CD14-positive monocyte (primary cell): Measurements from ENCODE around the gene SORBS2. TPM values are rescaled to one million over a fixed set of nuclear protein-coding genes. Genes with fewer than 3 reads are reported as not detected.

Experiments
- DNase-seq, 3 donors: peaks; one replicate each; pipeline ENCODE4 v3.0.0-alpha.2; 2011 to 2022
- H2AFZ ChIP-seq: 2 replicates; pipeline ENCODE4 v1.6.0; 2012; ENCODE audit warnings: mild to moderate bottlenecking, low read depth, low read length, inconsistent platforms; ENCODE audit not compliant: insufficient read depth, poor library complexity, severe bottlenecking
- H3K27ac ChIP-seq, 2 donors: 1 replicate in 1 of 2; 2 replicates in 1 of 2; pipeline ENCODE4 v1.5.1; 2012 to 2013; ENCODE audit warnings: low read length in 2 of 2, control low read depth in 1 of 2, inconsistent platforms in 1 of 2, low read depth in 1 of 2, mild to moderate bottlenecking in 1 of 2
- H3K27me3 ChIP-seq, 2 donors: one replicate each; pipeline versions ENCODE4 v1.6.0 to v1.6.1; 2011 to 2013; ENCODE audit warnings: low read length in 2 of 2; ENCODE audit not compliant: control insufficient read depth in 2 of 2, insufficient read depth in 2 of 2
- H3K36me3 ChIP-seq, 2 donors: replicated peaks in 1 of 2; 1 replicate in 1 of 2; 2 replicates in 1 of 2; pipeline versions ENCODE4 v1.5.1 to v1.6.1; 2012 to 2013; ENCODE audit warnings: low read length in 2 of 2, control low read depth in 1 of 2, inconsistent platforms in 1 of 2, mild to moderate bottlenecking in 1 of 2; ENCODE audit not compliant: insufficient read depth in 2 of 2, control insufficient read depth in 1 of 2
- H3K4me1 ChIP-seq, 2 donors: 1 replicate in 1 of 2; 2 replicates in 1 of 2; pipeline versions ENCODE4 v1.5.1 to v1.6.1; 2012 to 2013; ENCODE audit warnings: low read length in 2 of 2, control low read depth in 1 of 2, inconsistent platforms in 1 of 2, mild to moderate bottlenecking in 1 of 2, moderate library complexity in 1 of 2; ENCODE audit not compliant: insufficient read depth in 2 of 2, control insufficient read depth in 1 of 2
- H3K4me2 ChIP-seq: replicated peaks from 2 replicates; pipeline ENCODE3; 2012; ENCODE audit warnings: low read length, moderate library complexity, mild to moderate bottlenecking; ENCODE audit not compliant: poor library complexity, severe bottlenecking; ENCODE audit errors: extremely low read depth
- H3K4me3 ChIP-seq, 3 experiments: fragments of 200-600 bp in 1 of 3; sonication (generic) in 1 of 3; replicated peaks in 1 of 3; 1 replicate in 2 of 3; 2 replicates in 1 of 3; pipeline ENCODE4 v1.5.1; 2011 to 2013; ENCODE audit warnings: low read length in 3 of 3, mild to moderate bottlenecking in 3 of 3, control low read depth in 2 of 3, low read depth in 2 of 3, inconsistent platforms in 1 of 3, moderate library complexity in 1 of 3
- H3K79me2 ChIP-seq: 2 replicates; pipeline ENCODE4 v1.6.0; 2012; ENCODE audit warnings: mild to moderate bottlenecking, control low read depth, inconsistent platforms, low read length, moderate library complexity; ENCODE audit not compliant: insufficient read depth
- H3K9ac ChIP-seq: 2 replicates; pipeline ENCODE4 v1.6.0; 2017; ENCODE audit warnings: low read length, mild to moderate bottlenecking; ENCODE audit not compliant: insufficient read depth, poor library complexity, severe bottlenecking
- H3K9me3 ChIP-seq, 2 donors: replicated peaks in 1 of 2; 1 replicate in 1 of 2; 2 replicates in 1 of 2; pipeline versions ENCODE4 v1.5.1 to v1.6.1; 2012 to 2013; ENCODE audit warnings: low read length in 2 of 2, control low read depth in 1 of 2; ENCODE audit not compliant: control insufficient read depth in 1 of 2, insufficient read depth in 1 of 2
- H4K20me1 ChIP-seq: 2 replicates; pipeline ENCODE4 v1.6.0; 2012; ENCODE audit warnings: mild to moderate bottlenecking, low read length, control low read depth, moderate library complexity; ENCODE audit not compliant: insufficient read depth
- H3K27ac Mint-ChIP-seq, 7 donors: one replicate each; pipeline ENCODE4 v1.8.0; 2020; ENCODE audit warnings: mild to moderate bottlenecking in 7 of 7, mixed read lengths in 7 of 7, moderate library complexity in 6 of 7, inconsistent platforms in 2 of 7
- H3K27me3 Mint-ChIP-seq, 3 donors: one replicate each; pipeline ENCODE4 v1.8.0; 2021 to 2022; ENCODE audit warnings: low read depth in 3 of 3, mild to moderate bottlenecking in 3 of 3, mixed read lengths in 3 of 3, moderate library complexity in 3 of 3, inconsistent platforms in 1 of 3
- H3K36me3 Mint-ChIP-seq, 2 donors: one replicate each; pipeline ENCODE4 v1.8.0; 2020; ENCODE audit warnings: mixed read lengths in 2 of 2, inconsistent platforms in 1 of 2, mild to moderate bottlenecking in 1 of 2
- H3K4me1 Mint-ChIP-seq: one replicate; pipeline ENCODE4 v1.8.0; 2020; ENCODE audit warnings: mild to moderate bottlenecking, mixed read lengths
- H3K4me3 Mint-ChIP-seq, 2 donors: one replicate each; pipeline ENCODE4 v1.8.0; 2020; ENCODE audit warnings: mild to moderate bottlenecking in 2 of 2, mixed read lengths in 2 of 2, moderate library complexity in 1 of 2
- H3K9me3 Mint-ChIP-seq, 7 donors: one replicate each; pipeline ENCODE4 v1.8.0; 2020 to 2022; ENCODE audit warnings: mixed read lengths in 7 of 7, mild to moderate bottlenecking in 6 of 7, moderate library complexity in 6 of 7, inconsistent platforms in 2 of 7
- WGBS: methylation state at CpG from one replicate; pipeline ENCODE4 v1.1.5; 2013; ENCODE audit warnings: missing lambda C conversion rate; ENCODE audit not compliant: insufficient coverage; 5-methylcytosine and 5-hydroxymethylcytosine counted together
- intact Hi-C, 2 donors: fragments of 100-400 bp; cut with micrococcal nuclease; formaldehyde crosslinking; loops; one replicate each; pipeline versions ENCODE4 v1.15.0 to v1.15.1; 2023
- polyA plus RNA-seq, 3 donors: library from polyadenylated mRNA; depleted of rRNA in 1 of 3; unstranded in 2 of 3; stranded (reverse) in 1 of 3; fragments of 300-500 nt in 2 of 3; fragments of >200 nt in 1 of 3; fragmentation: Illumina TruSeq in 2 of 3; gene quantifications; 1 replicate in 2 of 3; 2 replicates in 1 of 3; pipeline ENCODE4 v1.2.3, GENCODE V29; 2012 to 2021
- TF ChIP-seq, protein P1 (sequence below): fragments of 200-600 bp; IDR thresholded peaks from one replicate; pipeline ENCODE4 v1.8.0; 2022; ENCODE audit warnings: antibody characterized with exemption, mild to moderate bottlenecking

The SORBS2 gene
- polyA plus RNA-seq, 3 donors, result not detected

DNA sequence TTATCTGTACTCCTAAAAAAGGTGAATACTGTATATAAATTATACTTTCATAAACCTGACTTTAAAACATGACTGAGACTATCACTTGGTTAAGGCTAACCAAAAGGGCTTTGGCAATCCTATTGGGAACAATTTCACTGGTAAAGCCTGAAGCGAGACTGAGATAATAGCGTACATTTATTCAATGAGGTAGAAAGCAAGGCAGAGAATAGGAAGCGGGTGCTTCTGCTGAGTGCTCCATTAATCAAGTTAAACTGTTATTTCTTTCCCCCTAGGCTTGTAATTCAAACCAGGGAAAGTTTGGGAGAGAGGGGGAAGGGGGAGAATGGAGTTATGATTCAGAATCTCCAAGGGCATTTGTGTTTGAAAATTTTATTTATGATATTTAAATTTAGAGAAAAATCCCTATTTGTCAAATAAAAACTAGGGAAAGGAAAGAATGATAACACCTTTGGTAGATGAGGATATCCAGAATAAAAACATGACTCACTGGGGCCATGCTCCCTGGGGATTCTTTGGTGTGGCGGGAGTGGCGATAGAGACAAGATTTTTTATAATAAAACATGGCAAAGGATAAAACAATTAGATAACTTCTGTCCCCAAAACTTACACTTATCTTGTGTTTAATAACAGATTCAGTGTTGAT is 34.6 kb upstream of the SORBS2 start:
- Mint-ChIP-seq H3K4me3 (no peak overlapping the region), H3K27ac (no peak overlapping the region), H3K4me1 (no peaks in the 10 kb centered on the region), H3K36me3 (no peaks in the 10 kb centered on the region), H3K9me3 (peaks cover 0 to 9% (median 2%) of the 10 kb centered on the region in 7 donors), H3K27me3 (peaks cover 0 to 1% (median 0%) of the 10 kb centered on the region in 3 donors)
- TF ChIP-seq, protein P1, sequence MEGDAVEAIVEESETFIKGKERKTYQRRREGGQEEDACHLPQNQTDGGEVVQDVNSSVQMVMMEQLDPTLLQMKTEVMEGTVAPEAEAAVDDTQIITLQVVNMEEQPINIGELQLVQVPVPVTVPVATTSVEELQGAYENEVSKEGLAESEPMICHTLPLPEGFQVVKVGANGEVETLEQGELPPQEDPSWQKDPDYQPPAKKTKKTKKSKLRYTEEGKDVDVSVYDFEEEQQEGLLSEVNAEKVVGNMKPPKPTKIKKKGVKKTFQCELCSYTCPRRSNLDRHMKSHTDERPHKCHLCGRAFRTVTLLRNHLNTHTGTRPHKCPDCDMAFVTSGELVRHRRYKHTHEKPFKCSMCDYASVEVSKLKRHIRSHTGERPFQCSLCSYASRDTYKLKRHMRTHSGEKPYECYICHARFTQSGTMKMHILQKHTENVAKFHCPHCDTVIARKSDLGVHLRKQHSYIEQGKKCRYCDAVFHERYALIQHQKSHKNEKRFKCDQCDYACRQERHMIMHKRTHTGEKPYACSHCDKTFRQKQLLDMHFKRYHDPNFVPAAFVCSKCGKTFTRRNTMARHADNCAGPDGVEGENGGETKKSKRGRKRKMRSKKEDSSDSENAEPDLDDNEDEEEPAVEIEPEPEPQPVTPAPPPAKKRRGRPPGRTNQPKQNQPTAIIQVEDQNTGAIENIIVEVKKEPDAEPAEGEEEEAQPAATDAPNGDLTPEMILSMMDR, result no peak
- H3K9ac ChIP-seq, result no peak overlapping the region
- WGBS, result no CpG with 5 or more reads among the region's 5 CpGs
- H3K4me2 ChIP-seq, result no peak overlapping the region
- H4K20me1 ChIP-seq, result no peaks in the 10 kb centered on the region
- no peak for DNase-seq
- H3K27ac ChIP-seq, result no peak overlapping the region
- intact Hi-C loops, result no loop called here
- peaks cover 0 to 4% of the 10 kb centered on the region in 2 donors for H3K9me3 ChIP-seq
- no peaks in the 10 kb centered on the region for H3K27me3 ChIP-seq
- no peaks in the 10 kb centered on the region for H3K4me1 ChIP-seq
- H3K36me3 ChIP-seq, result no peaks in the 10 kb centered on the region
- H3K4me3 ChIP-seq, result no peak overlapping the region
- no peak overlapping the region for H2AFZ ChIP-seq
- H3K79me2 ChIP-seq, result no peaks in the 10 kb centered on the region

- Histone ChIP-seq H3K4me1 (no peaks in the 10 kb centered on the region), H3K4me3 (no peak overlapping the region), H4K20me1 (no peaks in the 10 kb centered on the region), H3K27me3 (no peaks in the 10 kb centered on the region), H3K79me2 (no peaks in the 10 kb centered on the region), H3K9ac (no peak overlapping the region), H3K9me3 (peaks cover 0 to 4% of the 10 kb centered on the region in 2 donors), H3K4me2 (no peak overlapping the region), H3K36me3 (no peaks in the 10 kb centered on the region), H3K27ac (no peak overlapping the region), H2AFZ (no peak overlapping the region)
- no peaks in the 10 kb centered on the region for H3K36me3 Mint-ChIP-seq
- no peak overlapping the region for H3K4me3 Mint-ChIP-seq
- H3K27ac Mint-ChIP-seq, result no peak overlapping the region
- peaks cover 0 to 9% (median 2%) of the 10 kb centered on the region in 7 donors for H3K9me3 Mint-ChIP-seq
- DNase-seq, result no peak
- H3K27me3 Mint-ChIP-seq, result peaks cover 0 to 1% (median 0%) of the 10 kb centered on the region in 3 donors
- intact Hi-C loops, result no loop called here
- TF ChIP-seq, protein P1, result no peak
- WGBS, result 80% methylated on average over 1 of the region's 3 CpGs
- H3K4me1 Mint-ChIP-seq, result no peaks in the 10 kb centered on the region
Observed at GRCh38 chr4:185845966-185846365, 34.0 kb upstream of the SORBS2 start.
